GM18508 (cell line): Measurements from ENCODE around the gene FBH1.
"Not testable (repeated sequence)": the region's sequence is repeated elsewhere in the genome, so short reads cannot be mapped to it uniquely, and the experiment has no call there.

Experiments
- ATAC-seq: cut with Tn5 transposase; IDR thresholded peaks from one replicate; pipeline ENCODE4 v1.9.1; 2021; ENCODE audit warnings: moderate number of reproducible peaks; ENCODE audit not compliant: insufficient read depth, unreplicated experiment

The FBH1 gene

DNA sequence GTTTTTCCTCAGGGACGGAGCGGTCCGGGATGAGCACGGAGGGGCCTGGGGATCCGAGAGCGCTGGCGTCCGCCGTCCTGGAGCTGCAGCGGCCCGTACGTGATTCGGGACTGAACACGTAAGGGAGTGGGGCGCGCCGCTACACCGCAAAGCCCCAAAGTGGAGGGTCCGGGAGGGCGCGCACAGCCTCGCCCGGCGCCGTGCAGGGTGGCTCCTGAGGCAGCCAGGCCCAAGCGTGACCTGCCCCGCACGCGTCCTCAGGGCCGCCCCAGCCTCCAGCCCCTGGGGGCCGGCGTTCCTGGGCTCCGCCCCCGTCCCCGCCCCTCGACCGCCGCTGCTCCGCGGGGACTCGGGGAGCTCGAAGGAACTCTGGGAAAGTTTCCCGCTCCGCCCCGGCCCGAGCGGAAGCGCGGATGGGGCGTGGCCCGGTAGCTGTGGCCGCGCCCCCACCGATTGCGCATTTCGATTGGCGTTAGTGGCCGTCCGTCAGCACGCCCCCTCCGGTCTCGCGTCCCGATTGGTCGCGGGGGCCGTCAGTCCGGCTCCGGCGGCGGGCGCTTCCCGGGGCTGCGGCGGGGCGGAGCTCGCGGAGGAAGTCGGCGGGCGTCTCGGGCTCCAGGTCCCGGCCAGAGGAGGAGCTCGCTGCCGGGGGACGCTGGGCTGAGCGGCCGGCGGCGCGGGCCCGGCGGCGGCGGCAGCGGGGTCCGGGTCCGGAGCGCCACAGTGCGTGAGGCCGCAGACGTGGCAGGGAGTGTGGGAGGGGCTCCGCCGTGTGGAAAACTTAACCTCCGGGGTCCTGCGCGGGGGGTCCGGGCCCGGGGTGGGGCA, at the start of gene FBH1, which contains the start of gene ANKRD16:
TSS of gene FBH1 (plus strand) at position 620 of the 828 bp plus-strand sequence. CDS start at position 723, 103 bp downstream.
TSS of gene ANKRD16 (minus strand) at position 270 of the 828 bp plus-strand sequence. CDS start 539 bp downstream, outside the sequence.
- ATAC-seq: peak; percentile 73

DNA sequence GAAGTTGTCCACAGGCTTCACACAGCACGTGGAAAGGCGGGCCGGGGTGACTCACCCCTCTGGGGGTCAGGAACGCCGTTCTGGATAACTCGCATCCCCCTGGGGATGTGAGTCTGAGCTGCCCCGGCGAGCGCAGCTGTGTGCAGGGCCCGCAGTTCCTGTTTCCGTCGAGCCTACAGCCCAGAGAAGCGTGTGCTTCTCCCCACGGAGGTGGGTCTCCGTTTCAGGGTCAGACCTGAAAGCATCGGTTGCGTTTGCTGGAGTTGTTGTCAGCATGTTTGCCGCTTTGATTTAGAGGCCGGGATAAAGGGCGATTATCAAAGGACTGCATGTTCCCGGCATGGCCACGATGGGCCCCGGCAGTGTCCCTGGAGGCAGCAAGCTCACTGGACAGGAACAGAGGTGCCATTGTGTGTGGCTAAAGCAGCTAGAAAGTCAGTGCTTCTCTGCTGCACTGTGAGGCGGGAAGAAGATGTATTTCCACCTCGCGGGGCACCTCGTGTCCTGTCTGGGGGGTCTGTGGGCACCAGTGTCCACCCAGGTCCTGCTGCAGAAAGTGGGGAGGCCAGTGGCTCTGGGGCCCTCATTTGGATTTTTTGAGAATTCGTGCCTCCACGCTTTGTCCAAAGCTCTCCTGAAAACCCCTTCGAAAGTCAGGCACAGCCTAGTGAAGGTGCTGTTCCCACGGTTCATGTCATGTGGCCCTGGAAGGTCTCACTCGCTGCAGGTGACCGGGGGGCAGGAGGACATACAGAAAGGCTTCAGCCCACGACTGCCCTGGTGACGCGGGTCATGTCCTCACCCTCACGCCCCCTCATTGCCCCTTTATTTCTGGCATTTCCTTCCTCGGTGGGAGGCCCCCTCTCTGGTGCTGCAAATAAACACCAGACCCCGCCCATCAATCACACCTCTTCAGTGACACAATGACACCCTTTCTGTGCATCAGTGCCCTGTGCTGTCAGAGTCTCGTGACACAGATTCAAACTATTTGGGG, 49.4 kb upstream of the FBH1 start:
- ATAC-seq: peak; percentile 59

DNA sequence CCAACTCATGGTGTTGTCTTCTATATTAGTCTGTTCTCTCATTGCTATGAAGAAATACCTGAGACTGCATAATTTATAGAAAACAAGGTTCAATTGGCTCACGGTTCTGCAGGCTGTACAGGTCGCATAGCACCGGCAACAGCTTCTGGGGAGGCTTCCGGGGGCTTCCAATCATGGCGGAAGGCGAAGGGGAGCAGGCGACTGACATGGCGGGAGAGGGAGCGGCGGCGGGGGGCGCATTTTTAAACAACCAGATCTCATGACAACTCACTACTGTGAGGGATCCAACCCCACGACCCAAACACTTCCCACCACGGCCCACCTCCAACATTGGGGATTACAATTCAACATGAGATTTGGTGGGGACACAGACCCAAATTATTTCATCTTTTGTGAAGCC, 48.1 kb upstream of the FBH1 start:
- no peak for ATAC-seq

DNA sequence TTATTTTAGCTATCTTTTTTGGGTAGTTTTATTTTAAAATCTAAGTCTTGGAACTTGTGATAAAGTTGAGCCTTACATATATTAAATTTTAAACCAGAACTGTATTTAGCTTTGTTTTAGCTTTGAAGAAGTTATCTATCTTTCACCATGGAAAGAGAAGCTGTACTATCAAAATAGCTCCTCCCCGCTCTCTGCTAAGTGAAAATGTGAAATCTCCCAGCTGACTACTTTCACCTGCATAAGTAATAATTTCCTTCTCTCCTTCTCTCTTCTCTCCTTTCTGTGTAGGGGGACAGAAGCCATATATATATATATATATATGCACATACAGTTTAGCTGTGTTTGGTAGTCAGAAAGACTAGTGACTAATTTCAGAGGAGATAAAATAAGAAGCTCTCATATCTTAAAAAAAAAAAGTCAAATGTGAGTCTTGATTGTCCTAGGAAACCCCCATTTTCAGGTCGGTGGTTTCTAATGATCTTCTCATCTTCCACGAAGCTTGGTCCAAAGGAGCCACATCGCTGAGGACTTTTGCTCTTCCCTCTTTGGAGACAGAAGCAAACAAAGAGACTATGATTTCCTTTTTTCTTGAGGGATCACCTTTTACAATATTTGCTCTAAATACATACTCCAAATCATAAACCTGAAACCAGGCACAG, 46.2 kb upstream of the FBH1 start:
- ATAC-seq: no peak

DNA sequence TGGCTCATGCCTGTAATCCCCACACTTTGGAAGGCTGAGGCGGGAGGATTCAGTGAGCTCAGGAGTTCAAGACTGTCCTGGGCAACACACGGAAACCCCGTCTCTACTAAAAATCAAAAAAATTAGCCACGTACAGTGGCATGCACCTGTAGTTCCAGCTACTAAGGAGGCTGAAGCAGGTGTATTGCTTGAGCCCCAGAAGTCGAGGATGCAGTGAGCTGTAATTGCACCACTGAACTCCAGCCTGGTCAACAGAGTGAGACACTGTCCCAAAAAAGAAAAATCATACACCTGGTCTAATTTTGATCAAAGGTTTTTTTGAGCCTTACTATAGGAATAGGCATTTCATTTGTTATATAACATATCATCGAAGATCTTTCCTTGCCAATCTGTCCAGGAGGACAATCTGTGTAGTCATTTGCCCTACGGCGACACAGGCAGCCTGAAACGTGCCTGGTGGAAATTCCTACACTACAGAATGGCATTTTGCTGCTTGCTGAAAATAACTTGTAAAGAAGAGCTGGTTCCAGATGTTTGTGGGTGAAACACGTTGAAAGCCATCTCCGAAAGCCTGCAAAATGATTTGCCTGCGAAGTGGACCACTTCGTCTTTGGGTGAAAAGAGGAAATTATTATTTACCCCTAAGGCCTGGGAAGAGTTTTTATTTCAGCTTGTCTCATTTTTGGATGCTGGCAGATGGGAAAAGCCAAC, 45.5 kb upstream of the FBH1 start:
- no peak for ATAC-seq

DNA sequence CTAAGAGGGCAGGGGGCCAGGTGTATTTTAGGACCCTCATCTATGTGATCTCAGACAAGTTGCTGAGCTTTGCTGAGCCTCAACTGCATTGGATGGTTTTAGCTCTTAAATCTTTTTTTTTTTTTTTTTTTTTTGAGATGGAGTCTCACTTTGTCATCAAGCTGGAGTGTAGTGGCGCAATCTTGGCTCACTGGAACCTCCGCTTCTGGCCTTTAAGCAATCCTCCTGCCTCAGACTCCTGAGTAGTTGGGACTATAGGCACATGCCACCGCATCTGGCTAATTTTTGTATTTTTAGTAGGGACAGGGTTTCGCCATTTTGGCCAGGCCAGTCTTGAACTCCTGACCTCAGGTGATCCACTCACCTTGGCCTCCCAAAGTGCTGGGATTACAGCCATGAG, 43.4 kb upstream of the FBH1 start:
- ATAC-seq: not testable (repeated sequence)

DNA sequence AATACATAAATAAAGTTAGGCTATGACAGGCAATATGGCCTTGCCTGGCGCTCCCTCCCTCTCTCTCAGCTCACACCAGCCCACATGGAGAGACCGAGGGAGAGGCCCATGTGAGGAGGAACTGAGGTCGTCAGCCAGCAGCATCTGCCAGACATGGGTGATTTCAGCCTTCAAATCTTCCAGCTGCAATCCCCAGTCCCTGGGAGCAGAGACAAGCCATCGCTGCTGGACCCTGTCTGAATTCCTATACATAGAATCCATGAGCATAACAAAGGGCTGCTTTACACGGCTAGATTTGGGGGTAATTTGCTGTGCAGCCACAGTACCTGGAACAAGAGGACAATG, 35.9 kb upstream of the FBH1 start:
- no peak for ATAC-seq

DNA sequence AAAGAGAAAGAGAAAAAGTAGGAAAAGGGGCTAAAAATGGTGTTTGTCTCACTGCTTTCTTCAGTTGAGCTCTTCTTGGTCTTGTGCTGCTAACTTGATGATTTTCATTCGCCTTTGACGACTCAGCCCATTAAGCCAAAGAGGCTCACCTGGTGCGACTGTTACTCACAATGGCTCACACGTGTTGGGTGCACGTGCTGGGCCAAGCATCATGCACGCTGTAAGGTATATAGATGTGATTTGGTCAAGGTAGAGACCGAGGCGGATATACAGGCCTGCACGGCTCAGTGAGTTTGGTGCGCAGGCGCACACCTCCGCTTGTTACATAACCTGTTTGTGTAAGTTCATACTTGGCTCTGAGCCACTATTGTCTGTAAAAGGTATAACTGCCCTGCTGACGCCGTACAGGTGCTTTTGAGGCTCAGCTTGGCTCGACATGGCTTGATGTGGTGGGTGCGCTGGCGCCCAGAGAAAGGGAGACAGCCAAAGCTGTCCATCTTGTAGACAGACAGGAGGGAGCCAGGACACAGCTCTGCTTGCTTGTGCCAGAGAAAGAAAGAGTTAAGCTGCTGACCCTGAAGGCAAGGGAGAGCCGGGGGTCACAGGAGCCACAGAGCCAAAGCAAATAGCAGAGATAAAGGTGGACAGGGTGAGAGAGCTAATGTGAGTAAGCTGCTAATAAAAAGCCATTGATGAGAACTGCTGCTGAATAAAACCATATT, 33.9 kb upstream of the FBH1 start:
- no peak for ATAC-seq

DNA sequence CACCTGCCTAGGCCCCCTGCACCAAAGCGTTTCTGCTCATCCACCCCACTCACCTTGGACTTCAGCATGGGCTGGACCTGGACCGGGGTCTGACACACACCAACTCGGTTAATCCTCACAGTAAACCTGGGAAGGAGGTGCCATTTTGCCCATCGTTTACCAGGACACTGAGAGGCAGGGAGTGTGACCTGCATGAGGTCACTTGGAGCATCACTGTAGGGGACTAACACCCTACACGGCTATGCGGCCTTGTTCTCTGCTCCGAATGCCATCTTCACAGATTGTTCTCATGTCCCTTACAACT, 33.4 kb upstream of the FBH1 start:
- ATAC-seq: no peak

DNA sequence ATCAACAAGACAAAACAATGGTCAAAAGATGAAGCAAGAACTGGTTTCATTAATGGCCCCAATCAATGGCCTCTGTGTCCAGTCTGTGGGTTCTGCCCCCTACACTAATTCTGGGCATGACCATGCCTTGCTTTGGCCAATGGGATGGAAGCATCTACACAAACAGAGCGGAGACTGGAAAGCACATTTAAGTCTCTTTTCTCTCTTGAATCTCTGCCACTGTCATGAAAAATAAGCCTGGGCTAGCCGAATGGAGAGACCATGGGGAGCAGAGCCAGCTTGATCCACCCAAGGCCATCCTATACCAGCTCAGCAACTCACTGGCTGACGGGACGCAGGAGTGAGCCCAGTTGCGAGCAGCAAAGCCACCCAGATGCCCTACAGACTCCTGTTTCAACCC, 31.2 kb upstream of the FBH1 start:
- no peak for ATAC-seq

DNA sequence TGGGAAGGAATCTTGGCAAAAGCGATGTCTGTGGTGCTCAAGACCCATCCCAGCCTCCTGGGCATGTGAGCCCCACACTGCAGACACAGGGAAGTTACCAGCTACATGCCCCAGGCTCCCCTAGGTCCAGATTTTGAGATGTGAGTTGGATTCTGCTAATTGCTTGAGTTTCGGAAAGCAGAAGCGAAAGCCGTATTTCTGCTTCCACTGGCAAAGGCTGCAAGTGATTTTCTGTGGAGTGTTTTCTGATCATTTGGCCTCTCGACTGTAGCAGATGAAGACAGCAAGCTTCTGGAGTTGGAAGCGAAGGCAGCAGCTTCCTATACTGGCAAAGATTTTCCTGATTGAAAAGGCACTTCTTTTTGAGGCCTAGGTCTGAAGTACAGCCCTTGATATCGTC, 30.0 kb upstream of the FBH1 start:
- ATAC-seq: no peak

DNA sequence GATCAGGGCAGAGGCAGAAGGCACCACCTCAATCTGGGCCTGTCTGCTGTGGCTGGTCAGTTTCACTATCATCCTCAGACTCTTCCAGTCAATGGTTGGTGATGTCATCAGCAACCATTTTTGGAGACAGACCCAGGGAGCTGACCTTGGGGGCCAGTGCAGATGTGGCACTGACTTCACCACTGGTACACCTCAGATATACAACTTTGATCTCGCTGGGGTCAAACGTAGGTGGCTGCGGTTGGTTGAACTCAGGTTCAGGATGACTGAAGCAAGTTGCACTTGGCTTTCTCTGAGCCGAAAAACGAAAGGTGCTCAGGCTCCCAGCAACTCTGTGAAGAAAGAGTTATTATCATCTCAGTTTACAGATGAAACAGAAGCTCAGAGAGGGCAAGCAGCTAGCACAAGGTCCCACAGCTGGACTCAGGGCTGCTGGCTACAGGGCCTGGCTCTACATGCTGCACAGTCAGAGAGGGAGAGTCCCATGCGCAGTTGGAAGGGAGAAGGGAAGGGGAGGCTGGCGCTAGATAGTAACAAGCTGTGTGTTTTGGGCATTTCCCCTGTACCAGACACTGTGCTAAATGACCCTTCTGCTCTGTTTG, 27.6 kb upstream of the FBH1 start:
- peak; percentile 97 for ATAC-seq

DNA sequence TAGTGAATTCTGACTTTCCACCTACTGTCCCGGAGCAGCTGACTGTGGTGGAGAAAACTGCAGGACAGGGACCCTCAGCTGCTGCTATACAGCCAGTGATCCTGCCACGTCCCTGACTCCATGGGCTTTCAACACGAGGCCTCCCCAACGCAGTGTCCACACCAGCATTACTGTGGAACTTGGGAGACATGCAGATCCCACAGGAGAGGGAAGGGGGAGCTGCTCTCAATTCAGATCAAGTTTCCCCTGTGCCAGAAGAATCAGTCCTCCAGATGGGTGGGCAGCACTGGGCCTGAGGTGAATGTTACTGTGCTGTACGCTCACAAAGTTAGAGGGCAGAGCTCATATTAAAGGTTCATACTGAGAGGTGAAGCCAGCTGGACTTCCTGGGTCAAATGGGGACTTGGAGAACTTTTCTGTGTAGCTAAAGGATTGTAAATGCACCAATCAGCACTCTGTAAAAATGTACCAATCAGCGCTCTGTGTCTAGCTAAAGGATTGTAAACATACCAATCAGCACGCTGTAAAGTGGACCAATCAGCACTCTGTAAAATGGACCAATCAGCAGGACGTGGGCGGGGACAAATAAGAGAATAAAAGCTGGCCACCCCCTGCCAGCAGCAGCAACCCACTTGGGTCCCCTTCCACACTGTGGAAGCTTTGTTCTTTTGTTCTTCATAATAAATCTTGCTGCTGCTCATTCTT, 26.9 kb upstream of the FBH1 start:
- ATAC-seq: not testable (repeated sequence)

DNA sequence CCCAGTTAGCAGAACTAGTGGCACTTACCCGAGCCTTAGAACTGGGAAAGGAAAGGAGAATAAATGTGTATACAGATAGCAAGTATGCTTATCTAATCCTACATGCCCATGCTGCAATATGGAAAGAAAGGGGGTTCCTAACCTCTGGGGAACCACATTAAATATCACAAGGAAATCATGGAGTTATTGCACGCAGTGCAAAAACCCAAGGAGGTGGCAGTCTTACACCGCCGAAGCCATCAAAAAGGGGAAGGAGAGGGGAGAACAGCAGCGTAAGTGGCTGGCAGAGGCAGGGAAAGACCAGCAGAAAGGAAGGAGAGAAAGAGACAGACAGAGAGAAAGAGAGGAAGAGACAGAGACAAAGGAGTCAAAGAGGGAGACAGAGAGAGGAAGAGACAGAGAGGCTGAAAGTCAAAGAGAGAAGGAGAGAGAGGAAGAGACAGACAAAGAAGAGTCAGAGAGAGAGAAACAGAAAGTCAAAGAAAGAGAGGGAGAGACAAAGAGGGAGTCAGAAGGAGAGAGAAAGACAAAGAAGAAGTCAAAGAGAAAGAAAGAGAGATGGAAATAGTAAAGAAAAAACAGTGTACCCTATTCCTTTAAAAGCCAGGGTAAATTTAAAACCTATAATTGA, 23.5 kb upstream of the FBH1 start:
- not testable (repeated sequence) for ATAC-seq

DNA sequence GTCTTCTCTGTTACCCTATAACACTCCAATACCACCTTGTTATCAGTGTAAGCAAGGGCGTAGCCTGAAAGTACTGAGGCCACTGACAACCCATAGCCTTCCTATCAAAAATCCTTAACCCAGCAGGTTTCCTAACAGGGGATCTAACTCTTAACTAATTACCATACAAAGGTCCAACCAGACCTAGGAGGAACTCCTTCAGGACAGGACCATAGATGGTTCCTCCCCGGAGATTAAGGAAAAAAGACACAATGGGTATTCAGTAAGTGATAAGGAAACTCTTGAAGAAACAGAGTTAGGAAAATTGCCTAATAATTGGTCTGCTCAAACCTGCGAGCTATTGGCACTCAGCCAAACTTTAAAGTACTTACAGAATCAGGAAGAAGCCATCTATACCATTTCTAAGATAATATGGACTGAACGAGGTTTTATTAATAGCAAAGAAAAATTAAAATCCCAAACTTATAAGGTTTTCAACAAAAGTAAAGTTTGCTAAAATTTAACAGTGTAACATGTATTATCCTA, 22.9 kb upstream of the FBH1 start:
- ATAC-seq: not testable (repeated sequence)

DNA sequence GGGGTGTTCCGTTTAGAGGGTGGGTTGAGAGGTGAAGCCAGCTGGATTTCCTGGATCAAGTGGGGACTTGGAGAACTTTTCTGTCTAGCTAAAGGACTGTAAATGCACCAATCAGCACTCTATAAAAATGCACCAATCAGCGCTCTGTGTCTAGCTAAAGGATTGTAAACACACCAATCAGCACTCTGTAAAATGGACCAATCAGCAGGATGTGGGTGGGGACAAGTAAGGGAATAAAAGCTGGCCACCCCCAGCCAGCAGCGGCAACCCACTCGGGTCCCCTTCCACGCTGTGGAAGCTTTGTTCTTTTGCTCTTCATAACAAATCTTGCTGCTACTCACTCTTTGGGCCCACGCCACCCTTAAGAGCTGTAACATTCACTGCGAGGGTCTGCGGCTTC, 21.7 kb upstream of the FBH1 start:
- ATAC-seq: not testable (repeated sequence)

DNA sequence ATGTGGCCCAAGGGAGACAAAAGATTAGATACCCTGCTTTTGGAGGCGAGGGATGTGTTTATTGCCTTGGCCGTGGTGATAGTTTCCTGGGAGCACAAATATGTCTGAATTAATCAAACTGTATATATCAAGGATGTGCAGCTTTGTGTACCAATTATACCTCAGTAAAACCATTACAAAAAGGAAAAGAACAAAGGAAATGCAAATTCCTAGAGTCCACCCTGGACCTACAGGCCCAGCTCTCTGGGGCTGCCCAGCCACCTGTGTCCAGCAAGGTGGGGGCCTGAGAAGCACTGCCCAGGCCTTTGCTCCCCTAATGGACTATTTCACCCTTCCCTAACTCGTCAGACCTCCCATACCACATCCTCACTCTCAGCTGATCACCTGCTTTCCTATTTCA, 20.9 kb upstream of the FBH1 start:
- ATAC-seq: no peak

DNA sequence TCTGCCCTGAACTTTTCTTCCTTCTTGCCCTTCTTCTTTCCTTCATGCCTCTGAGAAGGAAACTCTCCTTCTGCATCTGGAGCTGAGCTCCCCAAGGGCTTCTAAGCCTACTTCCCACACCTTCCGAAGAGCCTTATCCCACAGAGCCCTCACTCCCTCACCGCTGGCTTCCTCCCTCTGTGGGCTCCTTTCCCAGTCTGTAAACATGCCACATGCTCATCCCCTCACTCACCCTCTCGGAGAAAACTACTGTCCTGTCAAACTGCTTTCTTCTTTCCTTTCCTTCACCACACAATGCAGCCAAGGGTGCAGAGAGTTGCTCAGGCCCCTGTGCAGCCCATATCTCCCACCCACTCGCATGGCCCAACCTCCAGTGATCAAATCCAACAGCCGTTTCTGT, 18.4 kb upstream of the FBH1 start:
- ATAC-seq: no peak
